Ishikawa (cell line): ENCODE data around the gene TTC23L.

Experiments used
- CEBPB ChIP-seq: IDR thresholded peaks from 2 replicates; pipeline ENCODE4 v1.6.1; 2012
- CREB1 ChIP-seq: IDR thresholded peaks from 2 replicates; pipeline ENCODE4 v1.6.1; 2012; ENCODE audit warnings: low read depth
- EGR1 ChIP-seq: IDR thresholded peaks from 2 replicates; pipeline ENCODE4 v1.6.1; 2012
- EP300 ChIP-seq: IDR thresholded peaks from 2 replicates; pipeline ENCODE4 v1.6.1; 2012; ENCODE audit warnings: borderline replicate concordance
- FOXM1 ChIP-seq: IDR thresholded peaks from 2 replicates; pipeline ENCODE4 v1.6.1; 2012; ENCODE audit warnings: low read depth, borderline replicate concordance
- MAX ChIP-seq: IDR thresholded peaks from 2 replicates; pipeline ENCODE4 v1.6.1; 2012
- NFIC ChIP-seq: IDR thresholded peaks from 2 replicates; pipeline ENCODE4 v1.6.1; 2012
- RAD21 ChIP-seq: IDR thresholded peaks from 2 replicates; pipeline ENCODE4 v1.6.1; 2012; ENCODE audit warnings: low read depth
- REST ChIP-seq: IDR thresholded peaks from 2 replicates; pipeline ENCODE4 v1.6.1; 2012; ENCODE audit warnings: low read depth, mild to moderate bottlenecking
- TAF1 ChIP-seq: IDR thresholded peaks from 2 replicates; pipeline ENCODE4 v1.6.1; 2012; ENCODE audit warnings: low read depth, mild to moderate bottlenecking
- TCF12 ChIP-seq: IDR thresholded peaks from 2 replicates; pipeline ENCODE4 v1.6.1; 2012; ENCODE audit warnings: low read depth
- TEAD4 ChIP-seq: IDR thresholded peaks from 2 replicates; pipeline ENCODE4 v1.6.1; 2012
- YY1 ChIP-seq: IDR thresholded peaks from 2 replicates; pipeline ENCODE4 v1.6.1; 2012; ENCODE audit warnings: low read depth
- ZBTB7A ChIP-seq: IDR thresholded peaks from 2 replicates; pipeline ENCODE4 v1.6.1; 2012; ENCODE audit warnings: low read depth
- TF ChIP-seq, protein P1 (sequence below): IDR thresholded peaks from 2 replicates; pipeline ENCODE4 v1.6.1; 2012

Gene TTC23L

DNA sequence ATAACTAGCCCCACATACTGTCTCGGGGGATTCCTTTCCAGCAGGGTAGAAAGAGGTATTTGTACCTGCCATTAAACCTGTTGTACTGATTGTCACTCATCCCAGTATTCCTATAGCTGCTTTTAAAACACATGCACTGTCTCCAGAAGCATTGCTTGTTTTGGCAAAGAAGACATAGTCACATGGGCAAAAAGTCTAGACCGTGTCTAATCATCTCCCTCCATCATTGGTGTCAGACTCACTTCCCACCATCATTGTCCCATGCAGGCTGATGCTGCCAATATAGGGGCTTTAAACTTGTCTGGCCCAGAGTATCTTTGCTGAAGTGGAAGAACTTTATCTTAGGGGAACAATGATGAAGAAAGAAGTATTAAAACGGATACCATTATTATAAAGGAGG is 103.0 kb downstream of the TTC23L start:
- TF ChIP-seq, protein P1, sequence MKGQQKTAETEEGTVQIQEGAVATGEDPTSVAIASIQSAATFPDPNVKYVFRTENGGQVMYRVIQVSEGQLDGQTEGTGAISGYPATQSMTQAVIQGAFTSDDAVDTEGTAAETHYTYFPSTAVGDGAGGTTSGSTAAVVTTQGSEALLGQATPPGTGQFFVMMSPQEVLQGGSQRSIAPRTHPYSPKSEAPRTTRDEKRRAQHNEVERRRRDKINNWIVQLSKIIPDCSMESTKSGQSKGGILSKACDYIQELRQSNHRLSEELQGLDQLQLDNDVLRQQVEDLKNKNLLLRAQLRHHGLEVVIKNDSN = no peak

DNA sequence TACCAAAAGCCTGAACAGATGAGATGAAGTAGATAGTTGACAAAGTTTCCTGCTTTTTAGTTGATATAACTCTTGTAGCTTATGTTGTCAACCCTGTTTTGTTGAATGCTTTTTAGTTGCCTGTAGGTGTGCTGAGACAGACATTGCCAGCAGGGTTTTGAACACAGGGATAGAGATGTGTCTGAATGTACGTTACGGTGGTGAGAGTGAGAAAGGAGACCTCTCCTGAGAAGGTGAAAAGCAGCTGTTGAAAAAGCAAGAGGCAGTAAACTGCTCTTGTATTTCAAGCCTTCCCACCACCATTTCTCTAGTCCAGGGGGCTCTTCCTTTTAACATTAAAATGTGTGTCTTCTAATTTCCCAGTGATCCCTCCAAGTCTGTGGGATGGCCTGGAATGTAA is 105.1 kb downstream of the TTC23L start:
- TF ChIP-seq CREB1 = no peak
- no peak for TF ChIP-seq ZBTB7A
- TF ChIP-seq TEAD4 = no peak
- TF ChIP-seq YY1 = no peak
- no peak for TF ChIP-seq RAD21
- TF ChIP-seq NFIC = no peak
- TF ChIP-seq, protein P1 = no peak
- TF ChIP-seq FOXM1 = no peak
- no peak for TF ChIP-seq EGR1
- TF ChIP-seq EP300 = no peak
- no peak for TF ChIP-seq MAX
- TF ChIP-seq CEBPB = no peak
- TF ChIP-seq REST = no peak
- no peak for TF ChIP-seq TAF1
- TF ChIP-seq TCF12 = no peak

GRCh38 chr5:34944460-34945047 is 105.6 kb downstream of the TTC23L start:
- no peak for TF ChIP-seq TCF12
- no peak for TF ChIP-seq CREB1
- TF ChIP-seq FOXM1 = no peak
- TF ChIP-seq EGR1 = no peak
- TF ChIP-seq REST = no peak
- TF ChIP-seq CEBPB = no peak
- TF ChIP-seq ZBTB7A = no peak
- TF ChIP-seq EP300 = no peak
- TF ChIP-seq NFIC = no peak
- TF ChIP-seq, protein P1 = no peak
- no peak for TF ChIP-seq YY1
- TF ChIP-seq TEAD4 = no peak
- no peak for TF ChIP-seq RAD21
- TF ChIP-seq MAX = no peak
- TF ChIP-seq TAF1 = no peak
